ENCODE measurements around the gene NAT9.

The NAT9 gene

GRCh38 chr17:74758848-74759168 lies 17.3 kb downstream of the NAT9 start:
- no peak for TF ChIP-seq CTCF (IDR thresholded peaks at IDR 0.05; ENCODE audit: insufficient read depth, low read depth, low read length, missing control alignments)
- DNase-seq (ENCODE audit: low read depth) = no peak
- H3K4me3 ChIP-seq (ENCODE audit: low read depth, low read length) = no peak overlapping the region

GRCh38 chr17:74757931-74758847 lies 18.0 kb downstream of the NAT9 start:
- no peak for DNase-seq (ENCODE audit: low read depth)
- H3K4me3 ChIP-seq (ENCODE audit: low read depth, low read length) = no peak overlapping the region
- TF ChIP-seq CTCF (IDR thresholded peaks at IDR 0.05; ENCODE audit: insufficient read depth, low read depth, low read length, missing control alignments) = no peak

GRCh38 chr17:74757502-74757901 lies 18.6 kb downstream of the NAT9 start:
- DNase-seq (ENCODE audit: low read depth) = no peak
- no peak for TF ChIP-seq CTCF (IDR thresholded peaks at IDR 0.05; ENCODE audit: insufficient read depth, low read depth, low read length, missing control alignments)
- H3K4me3 ChIP-seq (ENCODE audit: low read depth, low read length) = no peak overlapping the region

GRCh38 chr17:74756891-74757290 lies 19.3 kb downstream of the NAT9 start:
- no peak for DNase-seq (ENCODE audit: low read depth)
- TF ChIP-seq CTCF (IDR thresholded peaks at IDR 0.05; ENCODE audit: insufficient read depth, low read depth, low read length, missing control alignments) = no peak
- no peak overlapping the region for H3K4me3 ChIP-seq (ENCODE audit: low read depth, low read length)

GRCh38 chr17:74755533-74755932 lies 20.6 kb downstream of the NAT9 start:
- no peak overlapping the region for H3K4me3 ChIP-seq (ENCODE audit: low read depth, low read length)
- no peak for DNase-seq (ENCODE audit: low read depth)
- TF ChIP-seq CTCF (IDR thresholded peaks at IDR 0.05; ENCODE audit: insufficient read depth, low read depth, low read length, missing control alignments) = no peak

- no peak overlapping the region for H3K4me3 ChIP-seq (ENCODE audit: low read depth, low read length)
- no peak for TF ChIP-seq CTCF (IDR thresholded peaks at IDR 0.05; ENCODE audit: insufficient read depth, low read depth, low read length, missing control alignments)
- no peak for DNase-seq (ENCODE audit: low read depth)
These were observed 21.3 kb downstream of the NAT9 start for GRCh38 chr17:74754832-74755231.

Data from GM12865 (cell line).